ENCODE results near the gene TEAD4. TPM values are rescaled to one million over a fixed set of nuclear protein-coding genes. Genes with fewer than 3 reads are reported as not detected.

TEAD4 gene
- total RNA-seq, 1 donor from 2014 or later, result 0.94 TPM

DNA sequence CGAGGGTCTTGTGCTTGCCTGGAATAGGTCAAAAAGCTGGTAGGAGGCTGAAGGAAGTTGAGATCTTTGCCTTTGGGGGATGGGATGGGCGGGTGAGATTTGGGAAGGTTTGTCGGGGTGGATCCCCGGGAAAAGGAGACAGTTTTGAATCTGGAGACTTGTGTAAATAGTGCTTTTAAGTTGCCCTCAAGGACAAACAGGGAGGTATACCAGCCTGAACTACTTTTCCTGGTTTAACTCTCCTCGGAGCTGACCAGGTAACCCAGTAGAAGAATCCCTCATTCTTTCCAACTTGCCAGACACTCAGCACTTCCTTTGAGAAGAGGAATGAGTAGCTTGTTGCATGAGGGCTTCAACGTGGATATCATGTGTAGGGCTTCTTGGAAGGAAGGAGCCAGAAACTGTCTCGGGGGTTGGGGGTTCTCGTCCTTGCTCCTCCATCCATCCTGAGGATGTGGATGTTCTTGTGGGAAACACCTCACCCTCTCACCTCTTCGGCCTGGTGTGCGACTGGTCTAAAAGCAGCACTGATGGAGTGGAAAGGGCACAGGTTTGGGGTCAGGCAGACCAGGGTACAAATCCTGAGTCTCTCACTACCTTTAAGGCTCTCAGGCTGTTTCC, 1.9 kb downstream of the TEAD4 start:
- DNase-seq, result no peak

DNA sequence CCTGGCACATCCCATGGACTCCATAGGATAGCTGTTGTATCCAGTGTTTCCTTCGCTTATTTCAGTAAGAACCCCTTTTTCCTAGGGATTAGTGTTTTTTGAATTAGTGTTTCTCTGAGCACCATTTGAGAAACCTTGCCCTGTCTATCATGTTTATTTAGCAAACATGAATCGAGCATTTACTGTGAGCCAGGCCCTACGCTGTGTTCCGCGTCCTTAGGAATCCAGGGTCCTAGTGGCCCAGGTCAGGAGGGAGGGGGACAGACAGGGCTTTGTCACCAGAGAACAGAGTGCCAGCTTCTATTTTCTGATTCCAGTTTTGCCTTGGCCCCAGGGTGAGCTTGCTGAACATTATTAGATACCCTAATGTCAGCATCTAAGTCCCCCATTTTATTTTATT, 2.5 kb downstream of the TEAD4 start:
- no peak for DNase-seq

GRCh38 chr12:2963154-2963759, 4.1 kb downstream of the TEAD4 start:
- DNase-seq, result no peak

GRCh38 chr12:2963760-2964292, 4.6 kb downstream of the TEAD4 start:
- DNase-seq, result no peak

GRCh38 chr12:2967651-2968050, 8.5 kb downstream of the TEAD4 start:
- DNase-seq, result no peak

DNA sequence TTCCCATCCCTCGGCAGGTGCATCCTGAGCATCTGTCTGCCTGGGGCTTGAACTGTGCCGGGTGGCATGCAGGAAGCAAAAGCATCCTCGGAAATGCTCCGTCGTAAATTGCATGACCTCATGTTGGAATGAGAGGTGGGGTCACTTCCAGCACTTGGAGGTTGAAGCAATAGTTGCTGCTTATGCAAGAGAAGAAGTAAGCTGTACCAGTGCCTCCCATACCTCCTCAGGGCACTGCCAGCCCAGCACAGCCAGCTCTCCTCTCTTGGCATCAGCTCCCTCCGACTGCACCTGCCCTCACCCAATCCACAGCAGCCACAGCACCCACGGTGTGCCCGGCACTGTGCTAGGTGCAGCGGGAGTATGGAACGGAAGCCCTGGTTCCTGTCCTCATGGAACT, 11.5 kb downstream of the TEAD4 start:
- no peak for DNase-seq

- no peak for DNase-seq
Measured at GRCh38 chr12:2973566-2973965, 14.4 kb downstream of the TEAD4 start.

DNA sequence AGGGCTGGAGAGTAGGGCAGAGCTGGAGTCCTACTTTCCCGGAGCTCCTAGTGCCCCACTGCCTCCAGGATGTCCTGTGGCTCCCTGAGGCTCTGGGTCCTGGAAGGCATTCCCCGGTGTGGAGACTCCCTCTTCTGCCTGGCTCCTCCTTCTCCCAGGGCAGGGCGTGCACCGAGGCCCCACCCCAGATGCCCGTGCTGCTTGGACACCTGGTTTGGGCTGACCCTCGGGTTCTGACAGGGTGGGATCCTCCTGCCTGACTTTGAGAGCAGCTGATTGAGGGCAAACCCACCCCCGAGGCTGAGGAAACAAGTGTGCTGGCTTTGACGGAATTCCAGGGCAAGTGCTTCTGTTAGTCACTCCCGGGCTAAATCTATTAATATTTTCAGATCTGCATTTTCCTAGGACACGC, 15.4 kb downstream of the TEAD4 start:
- DNase-seq, result no peak

- DNase-seq, result no peak
Measured at GRCh38 chr12:2976581-2976996, 17.4 kb downstream of the TEAD4 start.

GRCh38 chr12:2977776-2978175, 18.6 kb downstream of the TEAD4 start:
- no peak for DNase-seq

- DNase-seq, result no peak
Measured at GRCh38 chr12:2979806-2980205, 20.6 kb downstream of the TEAD4 start.

DNA sequence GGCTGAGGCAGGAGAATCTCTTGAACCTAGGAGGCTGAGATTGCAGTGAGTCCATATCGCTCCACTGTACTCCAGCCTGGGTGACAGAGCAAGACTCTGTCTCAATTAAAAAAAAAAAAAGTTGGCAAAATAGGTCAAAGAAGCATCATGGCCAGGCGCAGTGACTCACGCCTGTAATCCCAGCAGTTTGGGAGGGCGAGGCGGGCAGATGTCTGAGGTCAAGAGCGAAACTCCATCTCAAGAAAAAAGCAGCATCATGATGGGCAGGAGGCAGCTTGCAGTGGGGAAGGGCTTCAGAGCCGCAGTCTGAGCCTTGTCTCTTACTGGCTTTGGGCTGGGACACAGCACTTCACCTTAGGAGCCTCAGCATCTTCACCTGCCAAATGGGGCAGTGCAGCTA, 21.4 kb downstream of the TEAD4 start:
- no peak for DNase-seq

DNA sequence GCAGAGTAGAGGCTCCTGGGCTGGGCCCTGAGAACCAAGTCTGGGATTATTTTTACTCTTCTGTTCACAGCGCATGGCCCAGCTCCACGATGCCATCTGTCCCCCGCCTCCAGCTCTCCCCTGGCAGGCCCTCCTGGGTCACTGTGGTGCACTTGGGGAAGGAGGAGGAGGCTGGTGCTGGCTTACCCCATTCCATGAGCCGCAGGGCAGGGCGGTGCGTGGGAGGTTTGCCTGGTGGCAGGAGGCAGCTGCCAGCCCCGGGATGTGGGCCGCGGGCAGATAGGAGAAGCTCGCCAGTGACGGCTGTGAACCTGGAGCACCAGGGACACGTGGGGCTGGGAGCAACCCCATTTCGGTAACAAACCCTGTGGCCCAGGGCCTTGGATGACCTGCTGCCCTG, 23.2 kb downstream of the TEAD4 start:
- no peak for DNase-seq

- DNase-seq, result no peak
Measured at GRCh38 chr12:2984249-2984648, 25.1 kb downstream of the TEAD4 start.

DNA sequence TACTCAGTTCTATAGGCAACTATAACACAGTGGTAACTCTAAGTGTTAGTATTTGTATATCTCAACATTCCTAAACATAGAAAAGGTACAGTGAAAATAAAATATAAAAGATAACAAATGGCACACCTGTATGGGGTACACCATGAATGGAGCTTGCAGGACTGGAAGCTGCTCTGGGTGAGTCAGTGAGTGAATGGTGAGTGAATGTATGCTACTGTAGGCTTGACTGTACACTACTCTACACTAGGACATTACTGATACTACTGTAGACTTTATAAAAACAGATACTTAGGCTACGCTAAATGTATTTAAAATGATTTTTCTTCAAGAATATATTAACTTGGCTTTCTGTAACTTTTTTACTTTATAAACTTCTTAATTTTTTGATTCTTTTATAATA, 25.5 kb downstream of the TEAD4 start:
- no peak for DNase-seq

GRCh38 chr12:2986876-2987275, 27.7 kb downstream of the TEAD4 start:
- no peak for DNase-seq

DNA sequence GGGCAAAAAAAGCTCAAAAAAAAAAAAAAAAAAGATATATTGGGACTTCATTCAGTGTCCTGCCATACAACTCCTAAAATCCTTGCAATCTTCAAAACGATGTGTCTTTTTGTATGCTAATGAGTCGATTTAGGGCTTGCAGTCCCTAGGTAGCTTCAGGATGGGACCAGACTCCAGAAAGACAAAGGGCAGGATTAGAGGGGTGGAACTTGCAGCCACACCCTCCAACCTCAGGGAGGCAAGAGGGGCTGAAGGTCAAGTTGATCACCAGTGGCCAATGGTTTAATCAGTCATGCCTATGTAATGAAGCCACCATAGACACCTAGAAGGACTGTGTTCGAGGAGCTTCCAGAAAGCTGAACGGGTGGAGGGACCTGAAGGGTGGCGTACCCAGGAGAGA, 29.3 kb downstream of the TEAD4 start:
- DNase-seq, result no peak

GRCh38 chr12:2992724-2993123, 33.5 kb downstream of the TEAD4 start:
- DNase-seq, result no peak

GRCh38 chr12:2997989-2998670, 38.9 kb downstream of the TEAD4 start:
- DNase-seq, result no peak

GRCh38 chr12:2998789-2999264, 39.6 kb downstream of the TEAD4 start:
- DNase-seq, result peak; percentile 69

- DNase-seq, result peak; percentile 29
Measured at GRCh38 chr12:2999265-2999841, 40.2 kb downstream of the TEAD4 start.

GRCh38 chr12:3000548-3001275, 41.5 kb downstream of the TEAD4 start:
- DNase-seq, result no peak
